GM12878 (cell line): Measurements from ENCODE around the gene CCDC43. TPM values are rescaled to one million over a fixed set of nuclear protein-coding genes. Genes with fewer than 3 reads are reported as not detected.

Source experiments
- ATAC-seq: fragments of 200-7000 bp; cut with Tn5 transposase; 3 replicates; pipeline ENCODE4 v1.9.1; 2020; ENCODE audit warnings: mild to moderate bottlenecking, moderate library complexity
- BruUV-seq: library from RNA; stranded (reverse); fragments of 400-500 nt; replicated peaks from 2 replicates; lab custom pipeline; 2021; lab: Mats Ljungman, UMichigan
- CTCF ChIA-PET: fragments of 300-600 bp; sonication (Branson Sonifier 250); formaldehyde crosslinking; extraction: SDS; loops from one replicate; lab custom pipeline; 2021; ENCODE audit warnings: inconsistent platforms; lab: Yijun Ruan, JAX
- POLR2A ChIA-PET: fragments of 350-600 bp; formaldehyde crosslinking; extraction: SDS; loops from one replicate; lab custom pipeline; 2021; ENCODE audit warnings: inconsistent platforms; lab: Charles Lee
- RAD21 ChIA-PET: fragments of 300-600 bp; sonication (Branson Sonifier 250); formaldehyde crosslinking; loops from one replicate; lab custom pipeline; 2023; ENCODE audit warnings: antibody characterized with exemption; ENCODE audit not compliant: unreplicated experiment; lab: Charles Lee
- SMC1A ChIA-PET: fragments of 300-600 bp; sonication (Branson Sonifier 250); formaldehyde crosslinking; loops from one replicate; lab custom pipeline; 2023; ENCODE audit not compliant: unreplicated experiment, uncharacterized antibody; lab: Charles Lee
- DNase-seq: peaks from one replicate; pipeline ENCODE4 v3.0.0-alpha.2; 2011; ENCODE audit warnings: low read depth, low spot score
- FAIRE-seq: peaks from 3 replicates; lab custom pipeline; 2011; peaks lifted over from hg19 to GRCh38; lab: Jason Lieb, UNC
- H2AFZ ChIP-seq: 2 replicates; pipeline ENCODE4 v1.6.0; 2011; ENCODE audit warnings: low read depth, low read length, control low read depth; ENCODE audit not compliant: control insufficient read depth
- H3K27ac ChIP-seq: 2 replicates; pipeline ENCODE4 v1.5.1; 2011; ENCODE audit warnings: control low read depth; ENCODE audit not compliant: control insufficient read depth, insufficient read depth
- H3K27me3 ChIP-seq, 2 experiments: replicated peaks in 1 of 2; 2 replicates each; pipeline versions ENCODE4 v1.6.0 to v1.6.1; 2011; ENCODE audit warnings: low read length in 1 of 2; ENCODE audit not compliant: control insufficient read depth in 2 of 2, insufficient read depth in 2 of 2
- H3K36me3 ChIP-seq, 2 experiments: 2 replicates each; pipeline ENCODE4 v1.5.1; 2011; ENCODE audit warnings: low read length in 1 of 2; ENCODE audit not compliant: control insufficient read depth in 2 of 2, insufficient read depth in 2 of 2
- H3K4me1 ChIP-seq: 2 replicates; pipeline ENCODE4 v1.6.1; 2011; ENCODE audit warnings: mild to moderate bottlenecking, low read length, moderate library complexity, mixed read lengths; ENCODE audit not compliant: control insufficient read depth, insufficient read depth
- H3K4me2 ChIP-seq: 2 replicates; pipeline ENCODE4 v1.6.0; 2011; ENCODE audit warnings: control low read depth; ENCODE audit not compliant: control insufficient read depth, insufficient read depth
- H3K4me3 ChIP-seq: fragments of 200-600 bp; sonication (generic); 2 replicates; pipeline ENCODE4 v1.5.1; 2016
- H3K79me2 ChIP-seq: 2 replicates; pipeline ENCODE4 v1.6.0; 2011; ENCODE audit warnings: low read length; ENCODE audit not compliant: control insufficient read depth, insufficient read depth
- H3K9ac ChIP-seq: 2 replicates; pipeline ENCODE4 v1.8.0; 2011; ENCODE audit warnings: low read length, control low read depth, mixed read lengths; ENCODE audit not compliant: control insufficient read depth, insufficient read depth
- H3K9me3 ChIP-seq: replicated peaks from 3 replicates; pipeline ENCODE4 v1.5.1; 2011; ENCODE audit warnings: mild to moderate bottlenecking, low read length; ENCODE audit not compliant: control insufficient read depth, insufficient read depth
- H4K20me1 ChIP-seq: 2 replicates; pipeline ENCODE4 v1.6.0; 2011; ENCODE audit not compliant: control insufficient read depth, insufficient read depth
- BRCA1 ChIP-seq: IDR thresholded peaks from 2 replicates; pipeline ENCODE4 v1.6.1; 2011; ENCODE audit warnings: low read depth, low read length, improper control_type of control experiment
- EGR1 ChIP-seq, 2 experiments: IDR thresholded peaks; 1 replicate in 1 of 2; 2 replicates in 1 of 2; pipeline ENCODE4 v1.6.1; 2011 to 2012; ENCODE audit warnings: low read depth in 2 of 2, low read length in 2 of 2, borderline replicate concordance in 1 of 2, mild to moderate bottlenecking in 1 of 2, moderate library complexity in 1 of 2
- FOXK2 ChIP-seq: fragments of 450-650 bp; IDR thresholded peaks from 2 replicates; pipeline ENCODE4 v1.6.1; 2017; ENCODE audit warnings: mild to moderate bottlenecking, moderate library complexity
- KDM1A ChIP-seq: fragments of 200-600 bp; sonication (generic); IDR thresholded peaks from 2 replicates; pipeline ENCODE4 v1.6.1; 2016; ENCODE audit warnings: borderline replicate concordance
- NFYA ChIP-seq: IDR thresholded peaks from 2 replicates; pipeline ENCODE4 v1.6.1; 2011; ENCODE audit warnings: low read depth, mild to moderate bottlenecking, low read length, improper control_type of control experiment, borderline replicate concordance
- PML ChIP-seq: IDR thresholded peaks from 2 replicates; pipeline ENCODE4 v1.6.1; 2012; ENCODE audit warnings: low read length, inconsistent platforms
- SIN3A ChIP-seq: IDR thresholded peaks from 2 replicates; pipeline ENCODE4 v1.6.1; 2012; ENCODE audit warnings: low read depth, low read length, improper control_type of control experiment
- SMAD5 ChIP-seq: IDR thresholded peaks from 2 replicates; pipeline ENCODE4 v1.6.1; 2016; ENCODE audit warnings: antibody characterized with exemption, low read depth
- TBL1XR1 ChIP-seq: IDR thresholded peaks from 2 replicates; pipeline ENCODE4 v1.6.1; 2012; ENCODE audit warnings: low read depth, low read length, improper control_type of control experiment
- WGBS: methylation state at CpG from one replicate; pipeline ENCODE4 v1.1.6; 2016; ENCODE audit warnings: low lambda C conversion rate; ENCODE audit not compliant: insufficient replicate concordance, insufficient coverage; ENCODE audit errors: missing lambda C conversion rate; 5-methylcytosine and 5-hydroxymethylcytosine counted together
- in situ Hi-C: fragments of 300-500 bp; cut with MboI; formaldehyde crosslinking; loops from 9 replicates; pipeline ENCODE4 v1.14.3; 2018; ENCODE audit warnings: mixed read lengths
- intact Hi-C: fragments of 100-400 bp; cut with micrococcal nuclease; formaldehyde crosslinking; loops from one replicate; pipeline ENCODE4 v1.14.2; 2022; ENCODE audit not compliant: unreplicated experiment
- polyA plus RNA-seq, 11 experiments: library from polyadenylated mRNA; depleted of rRNA in 4 of 11; unstranded in 6 of 11; stranded (reverse) in 5 of 11; fragments of >200 nt; fragmentation: Nextera tagmentation in 4 of 11; fragmentation: Illumina TruSeq in 1 of 11; extraction: Ambion mirVana in 4 of 11; extraction: Trizol in 1 of 11; gene quantifications; 1 replicate in 1 of 11; 2 replicates in 10 of 11; pipeline versions ENCODE4 v1.2.1 to v1.2.3, GENCODE V29; 2011 to 2016; ENCODE audit warnings: inconsistent platforms in 2 of 11, missing spikeins in 2 of 11, low read depth in 1 of 11
- total RNA-seq, 4 experiments: library from RNA; depleted of rRNA in 3 of 4; stranded (reverse); fragments of >200 nt in 3 of 4; fragmentation: Illumina TruSeq in 1 of 4; extraction: Trizol in 1 of 4; gene quantifications; 2 replicates each; pipeline versions ENCODE4 v1.2.1 to v1.2.3, GENCODE V29; 2013 to 2021
- TF ChIP-seq, protein P1 (sequence below), 3 experiments: IDR thresholded peaks in 2 of 3; conservative IDR thresholded peaks in 1 of 3; 2 replicates each; pipeline ENCODE4 v1.5.1; 2011; ENCODE audit warnings: low read depth in 3 of 3, low read length in 3 of 3, mild to moderate bottlenecking in 3 of 3, control low read depth in 2 of 3, moderate library complexity in 2 of 3, inconsistent platforms in 1 of 3, mixed read lengths in 1 of 3; ENCODE audit not compliant: control insufficient read depth in 2 of 3, insufficient read depth in 1 of 3; ENCODE audit errors: extremely low read depth in 1 of 3
- TF ChIP-seq, protein P2 (sequence below): fragments of 450-650 bp; conservative IDR thresholded peaks from 2 replicates; pipeline ENCODE4 v1.6.1; 2017; ENCODE audit warnings: mild to moderate bottlenecking, moderate library complexity
- TF ChIP-seq, protein P3 (sequence below): fragments of 450-650 bp; IDR thresholded peaks from 2 replicates; pipeline ENCODE4 v1.6.1; 2014; ENCODE audit warnings: mild to moderate bottlenecking
- TF ChIP-seq, protein P4 (sequence below): IDR thresholded peaks from 2 replicates; pipeline ENCODE4 v1.6.1; 2011; ENCODE audit warnings: mild to moderate bottlenecking, low read depth, low read length, moderate library complexity; ENCODE audit not compliant: insufficient replicate concordance
- TF ChIP-seq, protein P5 (sequence below): IDR thresholded peaks from 2 replicates; pipeline ENCODE4 v1.6.1; 2011; ENCODE audit warnings: borderline replicate concordance, low read depth, mild to moderate bottlenecking, moderate library complexity, low read length; ENCODE audit not compliant: insufficient read depth, poor library complexity, severe bottlenecking

The CCDC43 gene
- total and polyA plus RNA-seq, 10 of the 15 experiments (the other 5 are each of a cell fraction or from before 2014, with no cell fraction given) = 10.8 to 42.3 (median 24.1) TPM

DNA sequence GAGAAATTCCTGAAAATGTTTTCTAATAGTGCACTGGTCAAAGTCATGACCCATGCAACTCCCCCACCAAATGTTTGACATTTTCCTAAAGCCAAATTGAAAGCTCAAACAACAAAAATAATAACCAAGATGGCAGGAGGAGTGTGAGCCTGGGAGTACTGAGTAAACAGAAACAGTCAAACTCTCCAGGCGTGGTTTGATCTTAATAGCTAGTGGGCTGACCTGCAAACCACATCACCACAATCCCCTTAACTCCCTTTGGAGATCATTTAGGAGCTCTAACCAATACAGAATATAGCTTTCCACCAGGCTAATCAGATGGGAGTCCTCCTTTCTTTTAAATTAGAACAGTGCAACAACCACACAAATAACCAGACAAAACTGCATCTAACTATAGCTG is 52.5 kb downstream of the CCDC43 start:
- Histone ChIP-seq H3K4me3 (no peak overlapping the region), H2AFZ (no peak overlapping the region), H3K9ac (no peak overlapping the region), H3K27ac (no peak overlapping the region), H3K79me2 (no peaks in the 10 kb centered on the region), H3K4me1 (no peaks in the 10 kb centered on the region), H3K27me3 (no peaks in the 10 kb centered on the region; a peak in 2 of 4 replicates), H4K20me1 (no peaks in the 10 kb centered on the region), H3K9me3 (no peaks in the 10 kb centered on the region), H3K36me3 (no peaks in the 10 kb centered on the region), H3K4me2 (no peak overlapping the region)
- BruUV-seq = no TSS peak
- in situ Hi-C loops (no loop called here), intact Hi-C loops (no loop called here)
- ChIA-PET RAD21 (interaction anchor here (1.0 to 1.2 kb wide), 3 partner anchors 91 to 104 kb away, joined by 3 to 8 read pairs (median 3); no protein-coding TSS in a partner anchor), CTCF (interaction anchor here (0.7 to 1.7 kb wide), 7 partner anchors 10 to 114 kb away, joined by 3 to 13 read pairs (median 4); no protein-coding TSS in a partner anchor), SMC1A (interaction anchor here (0.8 to 1.4 kb wide), 4 partner anchors 21 to 106 kb away, joined by 3 read pairs; no protein-coding TSS in a partner anchor), POLR2A (interaction anchor here (0.6 kb wide), 1 partner anchor 348 kb away, joined by 11 read pairs; no protein-coding TSS in a partner anchor)
- DNase-seq = no peak
- ATAC-seq = no peak
- WGBS = 0% methylated on average over 1 of the region's 1 CpG
- FAIRE-seq = no peak
- no peak for TF ChIP-seq FOXK2
- TF ChIP-seq, protein P1, sequence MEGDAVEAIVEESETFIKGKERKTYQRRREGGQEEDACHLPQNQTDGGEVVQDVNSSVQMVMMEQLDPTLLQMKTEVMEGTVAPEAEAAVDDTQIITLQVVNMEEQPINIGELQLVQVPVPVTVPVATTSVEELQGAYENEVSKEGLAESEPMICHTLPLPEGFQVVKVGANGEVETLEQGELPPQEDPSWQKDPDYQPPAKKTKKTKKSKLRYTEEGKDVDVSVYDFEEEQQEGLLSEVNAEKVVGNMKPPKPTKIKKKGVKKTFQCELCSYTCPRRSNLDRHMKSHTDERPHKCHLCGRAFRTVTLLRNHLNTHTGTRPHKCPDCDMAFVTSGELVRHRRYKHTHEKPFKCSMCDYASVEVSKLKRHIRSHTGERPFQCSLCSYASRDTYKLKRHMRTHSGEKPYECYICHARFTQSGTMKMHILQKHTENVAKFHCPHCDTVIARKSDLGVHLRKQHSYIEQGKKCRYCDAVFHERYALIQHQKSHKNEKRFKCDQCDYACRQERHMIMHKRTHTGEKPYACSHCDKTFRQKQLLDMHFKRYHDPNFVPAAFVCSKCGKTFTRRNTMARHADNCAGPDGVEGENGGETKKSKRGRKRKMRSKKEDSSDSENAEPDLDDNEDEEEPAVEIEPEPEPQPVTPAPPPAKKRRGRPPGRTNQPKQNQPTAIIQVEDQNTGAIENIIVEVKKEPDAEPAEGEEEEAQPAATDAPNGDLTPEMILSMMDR (IDR thresholded peaks at IDR 0.05 in 2 of 3, conservative IDR thresholded peaks at IDR 0.05 in 1 of 3; ENCODE audit: control insufficient read depth in 2 of 3, extremely low read depth in 1 of 3, insufficient read depth in 1 of 3, low read depth in 3 of 3, low read length in 3 of 3) = no peak
- no peak for TF ChIP-seq PML
- TF ChIP-seq TBL1XR1 = no peak
- TF ChIP-seq SMAD5 = no peak
- TF ChIP-seq SIN3A = no peak
- TF ChIP-seq, protein P2, sequence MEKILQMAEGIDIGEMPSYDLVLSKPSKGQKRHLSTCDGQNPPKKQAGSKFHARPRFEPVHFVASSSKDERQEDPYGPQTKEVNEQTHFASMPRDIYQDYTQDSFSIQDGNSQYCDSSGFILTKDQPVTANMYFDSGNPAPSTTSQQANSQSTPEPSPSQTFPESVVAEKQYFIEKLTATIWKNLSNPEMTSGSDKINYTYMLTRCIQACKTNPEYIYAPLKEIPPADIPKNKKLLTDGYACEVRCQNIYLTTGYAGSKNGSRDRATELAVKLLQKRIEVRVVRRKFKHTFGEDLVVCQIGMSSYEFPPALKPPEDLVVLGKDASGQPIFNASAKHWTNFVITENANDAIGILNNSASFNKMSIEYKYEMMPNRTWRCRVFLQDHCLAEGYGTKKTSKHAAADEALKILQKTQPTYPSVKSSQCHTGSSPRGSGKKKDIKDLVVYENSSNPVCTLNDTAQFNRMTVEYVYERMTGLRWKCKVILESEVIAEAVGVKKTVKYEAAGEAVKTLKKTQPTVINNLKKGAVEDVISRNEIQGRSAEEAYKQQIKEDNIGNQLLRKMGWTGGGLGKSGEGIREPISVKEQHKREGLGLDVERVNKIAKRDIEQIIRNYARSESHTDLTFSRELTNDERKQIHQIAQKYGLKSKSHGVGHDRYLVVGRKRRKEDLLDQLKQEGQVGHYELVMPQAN = no peak
- TF ChIP-seq EGR1 (IDR thresholded peaks at IDR 0.05; ENCODE audit: borderline replicate concordance in 1 of 2, low read depth in 2 of 2, low read length in 2 of 2) = no peak
- TF ChIP-seq, protein P3, sequence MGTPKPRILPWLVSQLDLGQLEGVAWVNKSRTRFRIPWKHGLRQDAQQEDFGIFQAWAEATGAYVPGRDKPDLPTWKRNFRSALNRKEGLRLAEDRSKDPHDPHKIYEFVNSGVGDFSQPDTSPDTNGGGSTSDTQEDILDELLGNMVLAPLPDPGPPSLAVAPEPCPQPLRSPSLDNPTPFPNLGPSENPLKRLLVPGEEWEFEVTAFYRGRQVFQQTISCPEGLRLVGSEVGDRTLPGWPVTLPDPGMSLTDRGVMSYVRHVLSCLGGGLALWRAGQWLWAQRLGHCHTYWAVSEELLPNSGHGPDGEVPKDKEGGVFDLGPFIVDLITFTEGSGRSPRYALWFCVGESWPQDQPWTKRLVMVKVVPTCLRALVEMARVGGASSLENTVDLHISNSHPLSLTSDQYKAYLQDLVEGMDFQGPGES = no peak
- no peak for TF ChIP-seq NFYA
- no peak for TF ChIP-seq KDM1A
- TF ChIP-seq, protein P4, sequence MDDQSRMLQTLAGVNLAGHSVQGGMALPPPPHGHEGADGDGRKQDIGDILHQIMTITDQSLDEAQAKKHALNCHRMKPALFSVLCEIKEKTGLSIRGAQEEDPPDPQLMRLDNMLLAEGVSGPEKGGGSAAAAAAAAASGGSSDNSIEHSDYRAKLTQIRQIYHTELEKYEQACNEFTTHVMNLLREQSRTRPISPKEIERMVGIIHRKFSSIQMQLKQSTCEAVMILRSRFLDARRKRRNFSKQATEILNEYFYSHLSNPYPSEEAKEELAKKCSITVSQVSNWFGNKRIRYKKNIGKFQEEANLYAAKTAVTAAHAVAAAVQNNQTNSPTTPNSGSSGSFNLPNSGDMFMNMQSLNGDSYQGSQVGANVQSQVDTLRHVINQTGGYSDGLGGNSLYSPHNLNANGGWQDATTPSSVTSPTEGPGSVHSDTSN = no peak
- TF ChIP-seq, protein P5, sequence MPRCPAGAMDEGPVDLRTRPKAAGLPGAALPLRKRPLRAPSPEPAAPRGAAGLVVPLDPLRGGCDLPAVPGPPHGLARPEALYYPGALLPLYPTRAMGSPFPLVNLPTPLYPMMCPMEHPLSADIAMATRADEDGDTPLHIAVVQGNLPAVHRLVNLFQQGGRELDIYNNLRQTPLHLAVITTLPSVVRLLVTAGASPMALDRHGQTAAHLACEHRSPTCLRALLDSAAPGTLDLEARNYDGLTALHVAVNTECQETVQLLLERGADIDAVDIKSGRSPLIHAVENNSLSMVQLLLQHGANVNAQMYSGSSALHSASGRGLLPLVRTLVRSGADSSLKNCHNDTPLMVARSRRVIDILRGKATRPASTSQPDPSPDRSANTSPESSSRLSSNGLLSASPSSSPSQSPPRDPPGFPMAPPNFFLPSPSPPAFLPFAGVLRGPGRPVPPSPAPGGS = no peak
- TF ChIP-seq BRCA1 = no peak
